H9 (cell line): ENCODE results near the gene FUS. TPM values are rescaled to one million over a fixed set of nuclear protein-coding genes. Genes with fewer than 3 reads are reported as not detected.

Experiments used
- DNase-seq: peaks from one replicate; pipeline ENCODE4 v3.0.0-alpha.2; 2017
- H2AFZ ChIP-seq: one replicate; pipeline ENCODE4 v1.6.1; 2013; ENCODE audit warnings: mild to moderate bottlenecking, low read length, control low read depth, moderate library complexity
- H2AK5ac ChIP-seq: 2 replicates; pipeline ENCODE4 v1.6.1; 2013; ENCODE audit warnings: low read length, control low read depth, mixed read lengths; ENCODE audit not compliant: insufficient read length
- H2BK120ac ChIP-seq: one replicate; pipeline ENCODE4 v1.6.1; 2013; ENCODE audit warnings: low read depth, mild to moderate bottlenecking, low read length, control low read depth, inconsistent platforms; ENCODE audit not compliant: poor library complexity, severe bottlenecking
- H2BK12ac ChIP-seq: 2 replicates; pipeline ENCODE4 v1.6.1; 2013; ENCODE audit warnings: low read length, control low read depth, mixed read lengths, low read depth; ENCODE audit not compliant: insufficient read length
- H2BK15ac ChIP-seq: 2 replicates; pipeline ENCODE4 v1.6.1; 2013; ENCODE audit warnings: low read depth, low read length, control low read depth
- H2BK20ac ChIP-seq: one replicate; pipeline ENCODE4 v1.6.1; 2013; ENCODE audit warnings: low read depth, mild to moderate bottlenecking, low read length, control low read depth, inconsistent platforms; ENCODE audit not compliant: poor library complexity, severe bottlenecking
- H2BK5ac ChIP-seq: 2 replicates; pipeline ENCODE4 v1.6.1; 2013; ENCODE audit warnings: low read length, control low read depth, mixed read lengths; ENCODE audit not compliant: insufficient read length
- H3K14ac ChIP-seq: 2 replicates; pipeline ENCODE4 v1.6.1; 2013; ENCODE audit warnings: low read length, control low read depth; ENCODE audit not compliant: insufficient read depth
- H3K18ac ChIP-seq: 2 replicates; pipeline ENCODE4 v1.6.1; 2013; ENCODE audit warnings: low read depth, mild to moderate bottlenecking, mixed read lengths, low read length, control low read depth; ENCODE audit not compliant: insufficient read length
- H3K23ac ChIP-seq: 2 replicates; pipeline ENCODE4 v1.6.1; 2013; ENCODE audit warnings: low read length, control low read depth, mixed read lengths, low read depth; ENCODE audit not compliant: insufficient read length
- H3K23me2 ChIP-seq: 2 replicates; pipeline ENCODE4 v1.6.1; 2013; ENCODE audit warnings: low read depth, mild to moderate bottlenecking, mixed read lengths, low read length, control low read depth; ENCODE audit not compliant: insufficient read length, poor library complexity, severe bottlenecking
- H3K27ac ChIP-seq: 2 replicates; pipeline ENCODE4 v1.5.1; 2013; ENCODE audit warnings: low read length, control low read depth, mixed read lengths, low read depth; ENCODE audit not compliant: insufficient read length
- H3K27me3 ChIP-seq: 2 replicates; pipeline ENCODE4 v1.6.1; 2013; ENCODE audit warnings: low read length, control low read depth, inconsistent platforms; ENCODE audit not compliant: insufficient read depth
- H3K4ac ChIP-seq: 2 replicates; pipeline ENCODE4 v1.6.1; 2013; ENCODE audit warnings: low read depth, mild to moderate bottlenecking, control low read depth, inconsistent platforms, low read length, moderate library complexity
- H3K4me1 ChIP-seq: 2 replicates; pipeline ENCODE4 v1.6.1; 2013; ENCODE audit warnings: low read length, control low read depth, inconsistent platforms; ENCODE audit not compliant: insufficient read depth
- H3K4me2 ChIP-seq: 2 replicates; pipeline ENCODE4 v1.6.1; 2013; ENCODE audit warnings: low read length, control low read depth, mixed read lengths; ENCODE audit not compliant: insufficient read length, insufficient read depth
- H3K56ac ChIP-seq: 2 replicates; pipeline ENCODE4 v1.6.1; 2013; ENCODE audit warnings: low read depth, mild to moderate bottlenecking, mixed read lengths, low read length, control low read depth; ENCODE audit not compliant: insufficient read length
- H3K79me1 ChIP-seq: 2 replicates; pipeline ENCODE4 v1.6.1; 2013; ENCODE audit warnings: low read depth, mild to moderate bottlenecking, moderate library complexity, low read length, control low read depth, inconsistent platforms; ENCODE audit not compliant: insufficient read depth, poor library complexity, severe bottlenecking
- H3K79me2 ChIP-seq: 2 replicates; pipeline ENCODE4 v1.6.1; 2013; ENCODE audit warnings: low read length, control low read depth, inconsistent platforms; ENCODE audit not compliant: insufficient read depth
- H3K9ac ChIP-seq: 2 replicates; pipeline ENCODE4 v1.6.1; 2013; ENCODE audit warnings: low read length, control low read depth, mixed read lengths; ENCODE audit not compliant: insufficient read length; ENCODE audit errors: extremely low read depth
- H3K9me3 ChIP-seq: one replicate; pipeline ENCODE4 v1.6.1; 2013; ENCODE audit warnings: low read depth, low read length, inconsistent platforms; ENCODE audit not compliant: control insufficient read depth
- H3T11ph ChIP-seq: one replicate; pipeline ENCODE4 v1.6.1; 2013; ENCODE audit warnings: mild to moderate bottlenecking, low read length, control low read depth, inconsistent platforms
- H4K20me1 ChIP-seq: one replicate; pipeline ENCODE4 v1.6.1; 2013; ENCODE audit not compliant: control insufficient read depth, insufficient read length, insufficient read depth
- H4K5ac ChIP-seq: 2 replicates; pipeline ENCODE4 v1.6.1; 2013; ENCODE audit warnings: low read depth, mild to moderate bottlenecking, mixed read lengths, low read length, control low read depth; ENCODE audit not compliant: insufficient read length
- H4K8ac ChIP-seq: replicated peaks from 2 replicates; pipeline ENCODE4 v1.6.1; 2013; ENCODE audit warnings: low read length, control low read depth, mixed read lengths, low read depth; ENCODE audit not compliant: insufficient read length
- H4K91ac ChIP-seq: 2 replicates; pipeline ENCODE4 v1.6.1; 2013; ENCODE audit warnings: low read depth, mild to moderate bottlenecking, moderate library complexity, mixed read lengths, low read length, control low read depth; ENCODE audit not compliant: insufficient read length
- H3K27ac Mint-ChIP-seq, 3 experiments: 2 replicates in 2 of 3; 3 replicates in 1 of 3; pipeline ENCODE4 v1.8.0; 2020 to 2021; ENCODE audit warnings: mixed read lengths in 3 of 3, mild to moderate bottlenecking in 1 of 3, moderate library complexity in 1 of 3
- H3K27me3 Mint-ChIP-seq: 2 replicates; pipeline ENCODE4 v1.8.0; 2021; ENCODE audit warnings: low read depth, mild to moderate bottlenecking, moderate library complexity, mixed read lengths
- H3K36me3 Mint-ChIP-seq, 3 experiments: 2 replicates in 2 of 3; 3 replicates in 1 of 3; pipeline ENCODE4 v1.8.0; 2020 to 2021; ENCODE audit warnings: low read depth in 3 of 3, mixed read lengths in 3 of 3; ENCODE audit not compliant: insufficient read depth in 1 of 3
- H3K4me1 Mint-ChIP-seq, 2 experiments: 2 replicates each; pipeline ENCODE4 v1.8.0; 2020; ENCODE audit warnings: mixed read lengths in 2 of 2
- H3K4me3 Mint-ChIP-seq, 2 experiments: 2 replicates in 1 of 2; 3 replicates in 1 of 2; pipeline ENCODE4 v1.8.0; 2020 to 2021; ENCODE audit warnings: mild to moderate bottlenecking in 2 of 2, mixed read lengths in 2 of 2, moderate library complexity in 1 of 2
- H3K9me3 Mint-ChIP-seq, 2 experiments: 2 replicates in 1 of 2; 3 replicates in 1 of 2; pipeline ENCODE4 v1.8.0; 2020; ENCODE audit warnings: mild to moderate bottlenecking in 2 of 2, mixed read lengths in 2 of 2, moderate library complexity in 1 of 2
- CTCF ChIP-seq: fragments of 200-600 bp; sonication (generic); conservative IDR thresholded peaks from 3 replicates; pipeline ENCODE4 v1.8.0; 2021; ENCODE audit warnings: antibody characterized with exemption, mild to moderate bottlenecking
- WGBS: extraction: QIAGEN DNeasy Blood & Tissue Kit; methylation state at CpG from one replicate; pipeline ENCODE4 v1.1.7; 2013; ENCODE audit warnings: missing lambda C conversion rate, low lambda C conversion rate, mixed read lengths; ENCODE audit not compliant: insufficient read length; ENCODE audit errors: extremely low coverage; 5-methylcytosine and 5-hydroxymethylcytosine counted together
- total RNA-seq: library from RNA; stranded (reverse); gene quantifications from 2 replicates; pipeline ENCODE4 v1.2.1, GENCODE V29; 2021

FUS gene
- total RNA-seq, 1 experiment from 2014 or later, result 1,034 TPM

- peak overlapping the region; percentile 3 for H3K27ac ChIP-seq
- peaks cover 5% of the 10 kb centered on the region for H3K23me2 ChIP-seq
- H2BK5ac ChIP-seq, result no peak overlapping the region
- H3T11ph ChIP-seq, result no peak overlapping the region
- H3K23ac ChIP-seq, result no peak overlapping the region
- H3K27me3 Mint-ChIP-seq, result no peaks in the 10 kb centered on the region
- H4K91ac ChIP-seq, result no peak overlapping the region
- H2AK5ac ChIP-seq, result no peak overlapping the region
- no peak overlapping the region for H2BK15ac ChIP-seq
- H2BK120ac ChIP-seq, result no peak overlapping the region
- no peaks in the 10 kb centered on the region for H4K20me1 ChIP-seq
- no peak overlapping the region for H4K5ac ChIP-seq
- peaks cover 15% of the 10 kb centered on the region; the same call in 1 of the 2 replicates for H3K4me1 ChIP-seq
- peaks cover 39 to 42% of the 10 kb centered on the region in 2 experiments for H3K4me1 Mint-ChIP-seq
- no peak overlapping the region for H2BK20ac ChIP-seq
- peaks cover 5% of the 10 kb centered on the region for H3K79me1 ChIP-seq
- H3K9ac ChIP-seq, result no peak overlapping the region
- H3K9me3 ChIP-seq, result no peaks in the 10 kb centered on the region
- no peak overlapping the region for H2AFZ ChIP-seq
- TF ChIP-seq CTCF, result no peak
- H4K8ac ChIP-seq, result no peak overlapping the region
- WGBS, result no CpG with 5 or more reads among the region's 10 CpGs
- no peak for DNase-seq
- no peaks in the 10 kb centered on the region for H3K9me3 Mint-ChIP-seq
- no peak overlapping the region for H3K4me2 ChIP-seq
- H3K14ac ChIP-seq, result no peak overlapping the region
- H3K27ac Mint-ChIP-seq, result peak overlapping the region; percentile 68 to 97 (median 84); a peak in 6 of 7 replicates
- no peak overlapping the region for H2BK12ac ChIP-seq
- H3K18ac ChIP-seq, result no peak overlapping the region
- H3K56ac ChIP-seq, result no peak overlapping the region
- peak overlapping the region in 1 of 2 experiments; percentile 13; a peak in 2 of 5 replicates for H3K4me3 Mint-ChIP-seq
- H3K4ac ChIP-seq, result no peak overlapping the region
- peaks cover 29 to 50% (median 45%) of the 10 kb centered on the region in 3 experiments for H3K36me3 Mint-ChIP-seq
- no peaks in the 10 kb centered on the region for H3K27me3 ChIP-seq
- peaks cover 4% of the 10 kb centered on the region; the same call in 1 of the 2 replicates for H3K79me2 ChIP-seq
Observed at GRCh38 chr16:31130336-31130891, 49.5 kb upstream of the FUS start.
